GM12864 (cell line): ENCODE measurements around the gene U2AF2.

ENCODE experiments used
- DNase-seq: peaks from one replicate; pipeline ENCODE4 v3.0.0-alpha.2; 2011; ENCODE audit warnings: low read depth
- H3K4me3 ChIP-seq: 2 replicates; pipeline ENCODE4 v1.5.1; 2011; ENCODE audit warnings: mild to moderate bottlenecking, low read depth, low read length, control low read depth
- TF ChIP-seq, protein P1 (sequence below): IDR thresholded peaks from 2 replicates; pipeline ENCODE4 v1.5.1; 2011; ENCODE audit warnings: low read depth, mild to moderate bottlenecking, moderate library complexity, low read length, control low read depth, inconsistent platforms; ENCODE audit errors: missing control alignments

U2AF2 gene

DNA sequence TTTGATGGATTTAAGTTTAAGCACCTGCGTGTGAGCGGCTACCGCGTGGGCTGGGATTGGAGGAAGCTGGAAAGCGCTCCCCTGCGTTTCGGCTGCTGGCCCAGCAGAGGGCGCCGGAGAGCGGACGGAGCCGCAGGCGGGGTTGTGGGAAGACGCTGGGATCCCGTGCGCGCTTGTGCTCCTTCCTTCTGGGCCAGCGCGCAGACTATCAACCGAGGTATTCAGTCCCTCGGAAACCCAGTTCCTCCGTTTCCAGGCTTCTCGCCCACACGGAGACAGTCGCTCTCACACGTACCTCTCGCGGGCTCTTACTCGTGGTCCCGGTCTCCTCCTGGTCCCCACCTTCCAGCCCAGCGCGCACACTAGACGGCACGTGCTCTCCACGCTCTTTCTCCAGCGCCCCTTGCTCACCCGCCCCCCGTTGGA, 49.0 kb downstream of the U2AF2 start:
- no peak for DNase-seq
- TF ChIP-seq, protein P1, sequence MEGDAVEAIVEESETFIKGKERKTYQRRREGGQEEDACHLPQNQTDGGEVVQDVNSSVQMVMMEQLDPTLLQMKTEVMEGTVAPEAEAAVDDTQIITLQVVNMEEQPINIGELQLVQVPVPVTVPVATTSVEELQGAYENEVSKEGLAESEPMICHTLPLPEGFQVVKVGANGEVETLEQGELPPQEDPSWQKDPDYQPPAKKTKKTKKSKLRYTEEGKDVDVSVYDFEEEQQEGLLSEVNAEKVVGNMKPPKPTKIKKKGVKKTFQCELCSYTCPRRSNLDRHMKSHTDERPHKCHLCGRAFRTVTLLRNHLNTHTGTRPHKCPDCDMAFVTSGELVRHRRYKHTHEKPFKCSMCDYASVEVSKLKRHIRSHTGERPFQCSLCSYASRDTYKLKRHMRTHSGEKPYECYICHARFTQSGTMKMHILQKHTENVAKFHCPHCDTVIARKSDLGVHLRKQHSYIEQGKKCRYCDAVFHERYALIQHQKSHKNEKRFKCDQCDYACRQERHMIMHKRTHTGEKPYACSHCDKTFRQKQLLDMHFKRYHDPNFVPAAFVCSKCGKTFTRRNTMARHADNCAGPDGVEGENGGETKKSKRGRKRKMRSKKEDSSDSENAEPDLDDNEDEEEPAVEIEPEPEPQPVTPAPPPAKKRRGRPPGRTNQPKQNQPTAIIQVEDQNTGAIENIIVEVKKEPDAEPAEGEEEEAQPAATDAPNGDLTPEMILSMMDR: peak; percentile 85
- no peak overlapping the region for H3K4me3 ChIP-seq

DNA sequence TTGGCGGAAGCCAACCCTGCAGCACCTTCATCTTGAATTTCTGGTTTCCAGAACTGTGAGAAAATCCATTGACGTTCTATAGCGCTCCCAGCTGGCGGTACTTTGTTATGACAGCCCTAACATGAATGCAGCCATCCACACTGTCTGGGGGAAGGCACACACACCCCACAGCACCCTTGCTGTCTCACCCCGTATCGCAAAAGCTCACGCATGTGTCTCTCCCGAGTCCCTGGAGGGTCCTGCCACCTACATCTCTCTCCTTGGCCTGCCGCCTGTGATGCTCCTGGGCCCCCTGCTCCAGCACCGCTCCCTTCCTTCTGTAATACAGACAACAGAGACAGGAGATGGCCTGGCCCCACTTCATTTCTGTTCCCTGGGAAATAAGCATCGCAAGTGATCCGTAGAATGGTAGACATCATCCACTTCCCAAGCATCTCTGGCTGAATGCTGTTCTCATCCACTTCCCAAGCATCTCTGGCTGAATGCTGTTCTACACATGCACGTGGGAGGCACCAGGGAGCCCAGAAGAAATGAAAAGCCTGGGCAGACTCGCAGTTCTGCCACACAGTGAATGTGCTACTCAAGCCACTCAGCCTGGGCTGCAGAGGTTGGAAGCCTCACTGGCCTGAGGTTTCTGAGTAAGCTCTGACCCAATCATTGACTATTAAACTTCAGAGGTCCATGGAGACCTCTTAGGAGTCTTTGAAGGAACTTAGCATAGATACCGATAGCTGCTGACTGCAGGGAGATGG, 49.8 kb downstream of the U2AF2 start:
- TF ChIP-seq, protein P1: peak; percentile 29
- no peak for DNase-seq
- H3K4me3 ChIP-seq: no peak overlapping the region

DNA sequence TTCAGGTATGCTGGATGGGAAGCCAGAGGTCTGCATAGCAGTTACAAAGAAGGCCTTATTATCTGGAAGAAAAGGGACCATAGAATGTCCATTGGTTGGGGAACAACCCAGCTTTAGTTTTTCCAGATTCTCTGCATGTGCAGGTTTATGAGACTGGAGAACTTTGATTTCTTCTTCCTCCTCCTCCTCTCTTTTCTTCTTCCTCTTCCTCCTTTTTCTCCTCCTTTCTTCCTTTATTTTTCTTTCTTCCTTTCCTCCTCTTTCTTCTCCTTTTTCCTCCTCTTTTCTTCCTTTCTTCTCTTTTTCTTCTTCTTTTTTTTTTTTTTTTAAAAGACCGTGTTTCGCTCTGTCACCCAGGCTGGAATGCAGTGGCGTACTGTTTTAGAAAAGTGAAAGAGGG, 51.1 kb downstream of the U2AF2 start:
- TF ChIP-seq, protein P1: no peak
- no peak overlapping the region for H3K4me3 ChIP-seq
- no peak for DNase-seq

DNA sequence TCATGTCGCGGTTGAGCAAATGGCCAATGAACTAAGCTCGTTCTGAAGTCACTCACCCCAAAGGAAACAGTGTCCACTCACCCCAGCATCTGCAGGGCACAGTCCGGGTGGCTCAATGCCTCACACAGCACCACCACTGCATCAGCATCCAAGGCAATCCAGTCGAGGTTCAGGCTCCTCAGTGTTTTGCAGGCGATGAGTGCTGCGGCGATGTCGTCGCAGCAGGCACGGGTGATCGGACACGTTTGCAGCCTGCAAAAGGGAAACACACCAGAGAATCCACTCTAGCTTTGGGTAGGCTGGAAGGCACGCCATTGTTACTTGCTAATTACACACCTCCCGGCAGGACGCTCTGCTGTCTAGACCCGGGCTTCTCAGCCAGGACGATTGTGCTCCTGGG, 56.9 kb downstream of the U2AF2 start:
- H3K4me3 ChIP-seq: no peak overlapping the region
- TF ChIP-seq, protein P1: no peak

DNA sequence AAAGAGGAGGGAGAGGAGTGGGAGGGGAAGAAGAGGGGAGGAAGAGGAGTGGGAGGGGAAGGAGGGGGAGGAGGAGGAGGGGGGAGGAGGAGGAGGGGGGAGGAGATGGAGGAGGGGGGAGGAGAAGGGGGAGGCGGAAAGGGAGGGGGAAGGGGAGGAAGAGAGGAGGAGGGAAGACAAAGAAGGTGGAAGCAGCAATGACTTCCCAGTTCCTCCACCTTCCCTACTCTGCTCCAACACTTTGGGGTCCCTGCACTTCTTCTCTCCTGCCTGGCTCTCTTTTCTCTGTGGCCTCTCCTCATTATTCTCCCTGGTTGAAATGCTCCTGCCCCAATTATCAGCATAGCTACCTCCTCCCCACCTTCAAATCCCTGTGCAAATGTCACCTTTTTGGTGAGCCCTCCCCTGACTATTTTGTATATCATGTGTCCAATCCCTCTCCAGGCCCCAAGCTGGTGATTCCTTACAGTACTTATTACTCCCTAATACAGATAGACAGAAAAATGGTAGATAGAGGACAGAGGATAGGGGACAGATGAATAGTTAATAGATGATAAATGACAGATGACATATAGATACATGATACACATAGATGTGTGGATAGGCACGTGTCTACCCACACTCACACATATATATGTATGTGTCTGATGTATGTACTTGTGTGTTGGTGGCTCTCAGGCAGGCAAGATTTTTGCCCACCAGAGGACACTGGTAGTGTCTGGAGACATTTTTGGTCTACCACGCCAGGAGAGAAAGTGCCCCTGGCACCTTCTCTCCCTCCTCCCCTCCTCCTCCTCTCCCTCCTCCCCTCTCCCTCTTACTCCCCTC, 58.2 kb downstream of the U2AF2 start:
- no peak overlapping the region for H3K4me3 ChIP-seq
- DNase-seq: no peak
- TF ChIP-seq, protein P1: no peak

More for the DNA sequence above, 56.9 kb downstream of the U2AF2 start:
- no peak for DNase-seq

DNA sequence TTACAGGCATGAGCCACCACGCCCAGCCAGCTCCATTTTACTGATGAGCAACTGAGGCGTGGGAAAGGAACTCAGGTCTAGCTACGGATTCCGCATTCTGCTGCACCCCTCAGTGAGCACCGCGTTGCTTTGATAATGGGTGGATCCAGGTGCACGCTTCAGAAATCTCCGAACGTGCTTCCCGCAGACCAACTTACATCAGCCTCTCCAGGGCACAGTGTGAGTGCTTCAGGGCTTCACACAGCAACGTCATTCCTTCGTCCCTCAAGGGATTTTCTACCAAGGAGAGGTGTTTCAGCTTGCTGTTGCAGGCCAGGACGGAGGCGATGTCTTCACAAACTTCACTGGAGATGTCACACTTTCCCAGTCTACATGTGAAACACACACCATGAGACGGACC, 61.7 kb downstream of the U2AF2 start:
- no peak overlapping the region for H3K4me3 ChIP-seq
- no peak for DNase-seq
- TF ChIP-seq, protein P1: no peak
